Measurements from ENCODE around the gene MAP4K1. TPM values are rescaled to one million over a fixed set of nuclear protein-coding genes. Genes with fewer than 3 reads are reported as not detected.

Gene MAP4K1
- total RNA-seq, 2 donors from 2014 or later: 12.3 to 17.8 TPM

DNA sequence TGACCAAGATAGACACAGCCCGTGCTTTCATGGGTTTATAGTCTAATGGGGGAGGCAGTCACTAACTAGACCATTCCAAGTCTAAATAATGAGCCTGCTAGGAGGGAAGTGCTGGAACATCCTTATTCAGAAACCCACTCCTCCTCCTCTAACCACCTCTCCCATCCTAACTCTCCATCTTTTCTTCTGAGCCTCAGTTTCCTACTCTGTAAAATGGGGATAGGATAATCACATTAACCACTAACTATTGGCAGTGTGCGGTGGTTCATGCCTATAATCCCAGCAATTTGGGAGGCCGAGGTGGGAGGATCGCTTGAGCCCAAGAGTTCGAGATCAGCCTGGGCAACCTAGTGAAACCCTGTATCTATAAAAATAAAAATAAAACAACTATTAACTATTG lies 68.7 kb downstream of the MAP4K1 start:
- DNase-seq: no peak
- H3K27ac ChIP-seq (ENCODE audit: low read depth, low read length): no peak overlapping the region
- no peak overlapping the region for H3K9ac ChIP-seq (ENCODE audit: extremely low read depth, low read length, poor library complexity, severe bottlenecking)
- H3K9me3 ChIP-seq (ENCODE audit: control insufficient read depth, low read length): no peaks in the 10 kb centered on the region
- no peak overlapping the region for H3K4me3 ChIP-seq (ENCODE audit: low read length)
- peaks cover 4% of the 10 kb centered on the region for H3K4me1 Mint-ChIP-seq
- TF ChIP-seq, protein P1, sequence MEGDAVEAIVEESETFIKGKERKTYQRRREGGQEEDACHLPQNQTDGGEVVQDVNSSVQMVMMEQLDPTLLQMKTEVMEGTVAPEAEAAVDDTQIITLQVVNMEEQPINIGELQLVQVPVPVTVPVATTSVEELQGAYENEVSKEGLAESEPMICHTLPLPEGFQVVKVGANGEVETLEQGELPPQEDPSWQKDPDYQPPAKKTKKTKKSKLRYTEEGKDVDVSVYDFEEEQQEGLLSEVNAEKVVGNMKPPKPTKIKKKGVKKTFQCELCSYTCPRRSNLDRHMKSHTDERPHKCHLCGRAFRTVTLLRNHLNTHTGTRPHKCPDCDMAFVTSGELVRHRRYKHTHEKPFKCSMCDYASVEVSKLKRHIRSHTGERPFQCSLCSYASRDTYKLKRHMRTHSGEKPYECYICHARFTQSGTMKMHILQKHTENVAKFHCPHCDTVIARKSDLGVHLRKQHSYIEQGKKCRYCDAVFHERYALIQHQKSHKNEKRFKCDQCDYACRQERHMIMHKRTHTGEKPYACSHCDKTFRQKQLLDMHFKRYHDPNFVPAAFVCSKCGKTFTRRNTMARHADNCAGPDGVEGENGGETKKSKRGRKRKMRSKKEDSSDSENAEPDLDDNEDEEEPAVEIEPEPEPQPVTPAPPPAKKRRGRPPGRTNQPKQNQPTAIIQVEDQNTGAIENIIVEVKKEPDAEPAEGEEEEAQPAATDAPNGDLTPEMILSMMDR (conservative IDR thresholded peaks at IDR 0.05): no peak
- no peaks in the 10 kb centered on the region for H3K9me3 Mint-ChIP-seq
- no peaks in the 10 kb centered on the region for H3K27me3 ChIP-seq (ENCODE audit: control insufficient read depth, insufficient read depth, low read length, poor library complexity, severe bottlenecking)
- no peaks in the 10 kb centered on the region for H3K4me1 ChIP-seq (ENCODE audit: control insufficient read depth, insufficient read depth, low read length)
- H3K36me3 Mint-ChIP-seq (ENCODE audit: low read depth): no peaks in the 10 kb centered on the region
- H3K27me3 Mint-ChIP-seq (ENCODE audit: insufficient read depth): no peaks in the 10 kb centered on the region
- H3K27ac Mint-ChIP-seq: no peak overlapping the region
- 98 to 100% methylated on average over 2 to 5 of the region's 5 CpGs for WGBS, 2 experiments (ENCODE audit: insufficient coverage in 1 of 2, insufficient read length in 1 of 2)
- no peaks in the 10 kb centered on the region for H3K36me3 ChIP-seq (ENCODE audit: control insufficient read depth, insufficient read depth, low read length)
- H3K4me3 Mint-ChIP-seq: no peak overlapping the region

DNA sequence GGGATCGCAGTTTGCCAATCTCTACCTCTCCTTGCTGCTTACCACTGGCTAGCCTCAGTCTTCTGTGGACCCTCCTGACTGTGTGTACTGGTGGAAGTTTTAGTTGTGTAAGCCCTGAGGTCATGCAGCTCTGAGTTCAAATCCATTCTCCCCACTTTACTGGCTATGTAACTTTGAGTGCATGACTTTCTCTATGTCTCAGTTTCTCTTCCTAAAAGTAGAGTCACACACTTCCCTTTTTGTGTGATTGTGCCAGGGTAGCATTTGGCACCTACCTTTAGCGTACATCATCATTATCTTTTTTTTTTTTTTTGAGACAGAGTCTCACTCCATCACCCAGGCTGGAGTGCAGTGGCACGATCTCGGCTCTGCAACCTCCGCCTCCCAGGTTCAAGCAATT lies 70.3 kb downstream of the MAP4K1 start:
- Histone ChIP-seq H3K9me3 (ENCODE audit: control insufficient read depth, low read length) (no peaks in the 10 kb centered on the region), H3K4me1 (ENCODE audit: control insufficient read depth, insufficient read depth, low read length) (no peaks in the 10 kb centered on the region), H3K4me3 (ENCODE audit: low read length) (no peak overlapping the region), H3K36me3 (ENCODE audit: control insufficient read depth, insufficient read depth, low read length) (no peaks in the 10 kb centered on the region), H3K9ac (ENCODE audit: extremely low read depth, low read length, poor library complexity, severe bottlenecking) (no peak overlapping the region), H3K27ac (ENCODE audit: low read depth, low read length) (no peak overlapping the region), H3K27me3 (ENCODE audit: control insufficient read depth, insufficient read depth, low read length, poor library complexity, severe bottlenecking) (no peaks in the 10 kb centered on the region)
- H3K4me3 Mint-ChIP-seq: no peak overlapping the region
- TF ChIP-seq, protein P1 (conservative IDR thresholded peaks at IDR 0.05): no peak
- 87 to 92% methylated on average over 5 of the region's 5 CpGs for WGBS, 2 experiments (ENCODE audit: insufficient coverage in 1 of 2, insufficient read length in 1 of 2)
- peaks cover 4% of the 10 kb centered on the region for H3K4me1 Mint-ChIP-seq
- no peak for DNase-seq
- no peaks in the 10 kb centered on the region for H3K27me3 Mint-ChIP-seq (ENCODE audit: insufficient read depth)
- no peak overlapping the region for H3K27ac Mint-ChIP-seq
- no peaks in the 10 kb centered on the region for H3K36me3 Mint-ChIP-seq (ENCODE audit: low read depth)
- no peaks in the 10 kb centered on the region for H3K9me3 Mint-ChIP-seq

DNA sequence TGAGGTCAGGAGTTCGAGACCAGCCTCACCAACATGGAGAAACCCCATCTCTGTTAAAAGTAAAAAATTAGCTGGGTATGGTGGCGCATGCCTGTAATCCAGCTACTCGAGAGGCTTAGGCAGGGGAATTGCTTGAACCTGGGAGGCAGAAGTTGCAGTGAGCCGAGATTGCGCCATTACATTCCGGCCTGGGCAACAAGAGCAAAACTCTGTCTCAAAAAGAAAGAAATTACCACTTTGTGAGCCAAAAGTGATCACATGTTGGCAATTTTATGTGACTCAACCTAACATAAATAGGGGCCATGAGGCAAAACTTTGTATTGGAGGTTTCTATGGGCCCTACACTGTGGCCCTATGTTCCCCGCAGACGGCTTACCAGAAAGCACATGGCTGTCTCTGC lies 72.2 kb downstream of the MAP4K1 start:
- no peaks in the 10 kb centered on the region for H3K36me3 Mint-ChIP-seq (ENCODE audit: low read depth)
- H3K27me3 Mint-ChIP-seq (ENCODE audit: insufficient read depth): no peaks in the 10 kb centered on the region
- H3K4me1 Mint-ChIP-seq: peaks cover 4% of the 10 kb centered on the region

More for the DNA sequence above, 72.2 kb downstream of the MAP4K1 start:
- Histone ChIP-seq H3K4me1 (ENCODE audit: control insufficient read depth, insufficient read depth, low read length) (no peaks in the 10 kb centered on the region), H3K9ac (ENCODE audit: extremely low read depth, low read length, poor library complexity, severe bottlenecking) (no peak overlapping the region), H3K27me3 (ENCODE audit: control insufficient read depth, insufficient read depth, low read length, poor library complexity, severe bottlenecking) (no peaks in the 10 kb centered on the region), H3K9me3 (ENCODE audit: control insufficient read depth, low read length) (no peaks in the 10 kb centered on the region), H3K36me3 (ENCODE audit: control insufficient read depth, insufficient read depth, low read length) (no peaks in the 10 kb centered on the region), H3K27ac (ENCODE audit: low read depth, low read length) (no peak overlapping the region), H3K4me3 (ENCODE audit: low read length) (no peak overlapping the region)
- DNase-seq: no peak
- Mint-ChIP-seq H3K9me3 (no peaks in the 10 kb centered on the region), H3K4me3 (no peak overlapping the region), H3K27ac (no peak overlapping the region)
- TF ChIP-seq, protein P1 (conservative IDR thresholded peaks at IDR 0.05): no peak
- 92 to 96% methylated on average over 8 of the region's 8 CpGs for WGBS, 2 experiments (ENCODE audit: insufficient coverage in 1 of 2, insufficient read length in 1 of 2)
